Endometrial microvascular endothelial cells (primary cell): ENCODE data around the gene IL6ST. TPM values are rescaled to one million over a fixed set of nuclear protein-coding genes. Genes with fewer than 3 reads are reported as not detected.

ENCODE experiments used
- in situ Hi-C: cut with HindIII; loops from 2 replicates; pipeline ENCODE4 v1.10.0; 2017; ENCODE audit warnings: low sequenced_read_pairs, low pct_unique_long_range_greater_than_20kb; ENCODE audit errors: inconsistent ontology term
- total RNA-seq: library from RNA; depleted of rRNA; stranded (reverse); fragments of >200 nt; gene quantifications from one replicate; pipeline ENCODE4 v1.2.3, GENCODE V29; 2015; ENCODE audit errors: inconsistent ontology term

Gene IL6ST
- total RNA-seq, 1 donor from 2014 or later = 295 TPM

GRCh38 chr5:55905251-55905650, 89.5 kb downstream of the IL6ST start:
- in situ Hi-C loops = no loop called here

GRCh38 chr5:55904152-55904551, 90.6 kb downstream of the IL6ST start:
- in situ Hi-C loops = no loop called here

- in situ Hi-C loops = no loop called here
These were observed 91.6 kb downstream of the IL6ST start for GRCh38 chr5:55903121-55903701.

- in situ Hi-C loops = no loop called here
These were observed 92.1 kb downstream of the IL6ST start for GRCh38 chr5:55902696-55903095.

GRCh38 chr5:55900776-55901175, 94.0 kb downstream of the IL6ST start:
- in situ Hi-C loops = no loop called here

GRCh38 chr5:55900068-55900467, 94.7 kb downstream of the IL6ST start:
- in situ Hi-C loops = no loop called here

GRCh38 chr5:55899344-55899743, 95.4 kb downstream of the IL6ST start:
- in situ Hi-C loops = no loop called here

GRCh38 chr5:55897905-55898304, 96.9 kb downstream of the IL6ST start:
- in situ Hi-C loops = no loop called here

- in situ Hi-C loops = no loop called here
These were observed 97.4 kb downstream of the IL6ST start for GRCh38 chr5:55897206-55897894.

GRCh38 chr5:55896663-55897062, 98.1 kb downstream of the IL6ST start:
- in situ Hi-C loops = no loop called here

GRCh38 chr5:55896238-55896637, 98.5 kb downstream of the IL6ST start:
- in situ Hi-C loops = no loop called here

- in situ Hi-C loops = no loop called here
These were observed 99.4 kb downstream of the IL6ST start for GRCh38 chr5:55895346-55895745.

- in situ Hi-C loops = no loop called here
These were observed 100.6 kb downstream of the IL6ST start for GRCh38 chr5:55894135-55894534.

- in situ Hi-C loops = no loop called here
These were observed 102.3 kb downstream of the IL6ST start for GRCh38 chr5:55892479-55892878.

- in situ Hi-C loops = no loop called here
These were observed 106.6 kb downstream of the IL6ST start for GRCh38 chr5:55888205-55888604.

GRCh38 chr5:55885359-55885758, 109.4 kb downstream of the IL6ST start:
- in situ Hi-C loops = no loop called here

Other genes with a start within 250 kb of the IL6ST start
- gene IL31RA, start 143.6 kb downstream of the IL6ST start, total RNA-seq = 2.0 TPM
- gene ANKRD55, start 238.4 kb upstream of the IL6ST start, total RNA-seq = 0.84 TPM